ENCODE measurements around the gene SHISAL1.

DNA sequence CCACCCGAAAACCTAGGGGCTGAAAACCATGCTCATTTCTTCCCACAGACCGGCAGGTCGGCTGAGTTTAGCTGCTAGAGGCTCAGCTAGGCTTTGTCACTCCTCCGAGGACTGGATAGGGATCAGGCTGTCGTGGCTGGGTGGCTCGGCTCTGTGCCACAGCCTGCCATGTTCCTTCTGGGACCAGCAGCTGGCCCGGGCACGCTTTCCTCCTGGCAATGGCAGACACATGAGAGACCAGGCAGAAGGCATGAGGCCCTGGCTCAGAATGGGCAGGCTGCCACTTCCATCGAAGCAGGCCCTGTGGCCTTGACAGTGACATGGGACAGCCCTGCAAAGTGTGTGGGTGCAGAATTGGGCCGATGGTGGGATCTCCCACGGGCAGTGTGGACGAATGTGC, 111.1 kb downstream of the SHISAL1 start:
- TF ChIP-seq EZH2 (IDR thresholded peaks at IDR 0.05; ENCODE audit: insufficient read depth, poor library complexity, severe bottlenecking) = no peak
- TF ChIP-seq EZH2phosphoT487 (IDR thresholded peaks at IDR 0.05; ENCODE audit: insufficient read depth, low read depth) = no peak
